ENCODE data around the gene IRF5.
"Not testable (repeated sequence)": the region's sequence is repeated elsewhere in the genome, so short reads cannot be mapped to it uniquely, and the experiment has no call there.

IRF5 gene

DNA sequence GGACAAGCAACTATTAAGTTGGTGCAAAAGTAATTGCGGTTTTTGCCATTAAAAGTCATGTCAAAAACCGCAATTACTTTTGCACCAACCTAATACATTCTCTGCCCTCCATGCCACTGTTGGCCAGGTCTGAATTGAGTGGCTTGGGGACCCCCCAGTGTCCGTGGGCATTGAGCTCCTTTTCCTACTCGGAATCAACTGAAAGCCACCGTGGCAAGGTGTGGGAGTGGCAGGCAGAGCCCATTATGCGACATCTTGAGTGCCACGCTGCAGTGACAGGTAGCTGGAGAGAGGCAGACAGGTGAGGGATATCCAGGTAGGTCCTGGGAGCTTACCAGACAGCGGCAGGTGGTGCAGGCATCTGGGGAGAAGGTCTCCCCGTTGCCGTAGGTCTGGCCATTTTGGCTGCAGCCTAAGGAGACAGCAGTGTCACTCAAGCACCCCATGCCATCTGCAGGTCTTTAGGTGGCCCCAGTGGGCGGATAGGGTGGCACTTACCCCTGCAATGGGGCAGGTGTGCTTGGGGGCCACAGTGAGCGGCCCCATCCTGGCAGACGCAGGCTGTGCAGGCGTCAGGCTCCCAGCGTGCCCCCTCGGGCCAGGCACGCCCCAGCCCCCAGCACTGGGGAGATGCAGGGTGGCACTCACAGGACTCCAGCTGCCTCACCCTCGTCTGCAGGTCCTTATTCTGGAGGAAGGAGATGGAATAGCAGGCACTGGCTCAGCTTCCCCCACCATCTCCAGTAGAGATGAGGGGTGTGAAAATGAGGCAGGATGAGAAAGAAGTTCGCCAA lies 30.8 kb upstream of the IRF5 start:
- DNase-seq (ENCODE audit: low spot score) = no peak

GRCh38 chr7:128908750-128909624 lies 28.7 kb upstream of the IRF5 start:
- no peak for DNase-seq (ENCODE audit: low spot score)

GRCh38 chr7:128909625-128910568 lies 27.8 kb upstream of the IRF5 start:
- no peak for DNase-seq (ENCODE audit: low spot score)

- DNase-seq (ENCODE audit: low spot score) = no peak
Measured at GRCh38 chr7:128910569-128910945, 27.2 kb upstream of the IRF5 start, which contains the start of gene KCP. KCP (minus strand) TSS chr7:128910709; CDS start chr7:128910676, 33 bp downstream.

GRCh38 chr7:128911423-128912031 lies 26.2 kb upstream of the IRF5 start:
- DNase-seq (ENCODE audit: low spot score) = no peak

DNA sequence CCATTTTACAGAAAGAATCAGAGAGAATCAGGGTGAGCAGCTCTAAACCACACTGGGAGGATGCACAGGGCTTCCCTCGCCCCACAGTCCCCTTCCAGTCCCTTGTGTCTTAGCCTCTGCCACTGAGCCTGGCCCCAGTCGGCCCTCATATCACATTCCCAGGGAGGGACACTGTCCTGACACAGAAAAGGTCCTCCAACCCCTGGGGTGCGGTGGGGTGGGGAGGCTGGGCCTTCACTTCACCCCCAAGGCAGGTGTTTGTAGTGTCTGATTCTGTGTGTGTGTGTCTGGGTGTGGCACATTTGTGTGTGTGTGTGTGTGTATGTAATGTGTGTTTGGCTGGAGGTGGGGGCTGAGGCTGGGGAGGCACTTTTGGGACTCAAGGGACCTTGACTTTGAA lies 25.4 kb upstream of the IRF5 start:
- no peak for DNase-seq (ENCODE audit: low spot score)

DNA sequence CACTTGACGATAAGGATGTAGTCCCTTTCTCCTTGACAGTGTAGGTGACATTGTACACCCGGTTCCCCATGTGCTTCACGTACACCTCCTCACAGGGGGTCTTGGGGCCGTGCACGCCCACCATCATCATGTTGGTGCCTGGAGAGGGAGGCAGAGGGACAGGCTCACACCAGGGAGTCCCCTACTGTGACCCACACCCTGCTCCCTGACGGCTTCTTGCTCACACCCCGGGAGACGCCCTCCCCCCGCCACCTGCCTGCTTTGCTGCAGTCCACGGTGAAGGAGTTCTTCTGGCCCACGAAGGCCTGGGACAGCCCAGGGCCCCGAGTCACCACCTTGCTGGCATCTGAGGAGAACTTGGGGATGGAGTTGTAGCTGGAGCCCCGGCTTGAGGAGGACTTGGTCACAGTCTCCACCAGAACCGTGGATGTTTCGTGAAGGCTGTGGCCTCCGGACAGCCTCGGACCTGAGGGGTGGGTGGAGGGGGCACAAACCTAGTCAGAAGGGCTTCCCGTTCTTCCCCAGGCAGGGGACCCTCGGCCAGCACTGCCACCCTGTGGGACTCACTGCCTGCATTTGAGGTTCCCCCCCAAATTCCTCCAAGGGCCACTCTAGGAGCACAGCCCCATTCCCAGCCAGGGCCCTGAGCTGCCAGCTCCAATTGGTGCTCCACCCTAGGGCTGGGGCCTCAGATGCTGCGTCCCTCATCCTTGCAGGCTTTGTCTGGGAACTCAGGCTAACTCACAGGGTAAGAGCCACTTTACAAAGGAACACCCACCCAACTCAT lies 24.8 kb upstream of the IRF5 start:
- DNase-seq (ENCODE audit: low spot score) = not testable (repeated sequence)

- DNase-seq (ENCODE audit: low spot score) = no peak
Measured at GRCh38 chr7:128913870-128914565, 23.7 kb upstream of the IRF5 start.

DNA sequence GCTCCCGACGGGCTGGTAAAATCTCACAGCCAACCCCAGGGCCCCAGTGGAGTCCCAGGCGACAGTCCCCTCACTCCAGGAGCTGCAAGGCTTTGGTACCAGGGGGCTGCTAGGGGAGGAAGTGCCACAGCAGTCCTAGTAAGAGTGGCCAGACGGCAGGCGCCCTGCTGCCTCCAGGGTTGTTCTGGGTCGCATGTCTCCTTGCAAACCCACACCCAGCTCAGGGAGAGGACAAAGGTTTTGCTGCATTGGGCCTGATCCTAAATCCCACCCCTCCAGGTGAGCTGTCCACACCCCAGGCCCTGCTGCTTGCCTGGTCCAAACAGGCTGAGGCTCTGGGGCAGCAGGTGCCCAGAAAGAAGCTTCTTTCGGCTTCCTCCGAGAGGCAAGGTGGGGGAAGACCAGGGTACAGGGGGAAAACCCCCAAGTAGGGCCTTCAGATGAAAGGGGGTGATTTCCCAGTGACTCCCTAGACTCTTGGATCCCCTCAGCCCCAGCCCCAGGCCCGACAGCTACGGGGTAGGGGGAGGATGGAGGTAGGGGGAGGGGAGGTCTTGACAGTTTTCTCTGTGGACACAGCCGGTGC lies 23.1 kb upstream of the IRF5 start:
- DNase-seq (ENCODE audit: low spot score) = no peak

DNA sequence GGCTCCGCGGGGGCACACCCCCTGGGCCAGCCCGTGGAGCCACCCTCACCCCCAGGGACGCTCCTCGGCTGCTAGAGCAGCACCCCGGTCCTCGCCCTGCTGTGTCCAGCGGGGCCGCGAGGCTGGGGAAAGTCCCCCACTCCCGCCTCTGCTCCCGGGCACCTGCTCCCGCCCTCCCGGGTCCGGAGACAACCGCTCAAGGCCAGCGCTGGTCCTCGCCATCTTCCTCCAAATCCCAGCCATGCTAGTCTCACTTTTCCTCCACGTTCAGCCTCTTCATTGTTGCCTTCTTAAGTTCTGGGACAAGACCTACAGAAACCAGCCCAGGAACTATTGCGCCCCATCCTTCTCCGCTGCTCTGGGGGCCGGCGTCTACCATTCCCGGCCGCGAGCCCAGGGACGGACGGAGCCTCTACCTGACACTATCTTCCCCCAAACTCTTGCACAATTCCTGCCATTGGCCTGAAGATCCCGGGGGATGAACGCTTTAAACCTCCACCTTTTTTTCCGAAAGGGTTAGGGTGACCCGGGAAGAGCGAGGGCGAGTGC lies 22.4 kb upstream of the IRF5 start:
- no peak for DNase-seq (ENCODE audit: low spot score)

DNA sequence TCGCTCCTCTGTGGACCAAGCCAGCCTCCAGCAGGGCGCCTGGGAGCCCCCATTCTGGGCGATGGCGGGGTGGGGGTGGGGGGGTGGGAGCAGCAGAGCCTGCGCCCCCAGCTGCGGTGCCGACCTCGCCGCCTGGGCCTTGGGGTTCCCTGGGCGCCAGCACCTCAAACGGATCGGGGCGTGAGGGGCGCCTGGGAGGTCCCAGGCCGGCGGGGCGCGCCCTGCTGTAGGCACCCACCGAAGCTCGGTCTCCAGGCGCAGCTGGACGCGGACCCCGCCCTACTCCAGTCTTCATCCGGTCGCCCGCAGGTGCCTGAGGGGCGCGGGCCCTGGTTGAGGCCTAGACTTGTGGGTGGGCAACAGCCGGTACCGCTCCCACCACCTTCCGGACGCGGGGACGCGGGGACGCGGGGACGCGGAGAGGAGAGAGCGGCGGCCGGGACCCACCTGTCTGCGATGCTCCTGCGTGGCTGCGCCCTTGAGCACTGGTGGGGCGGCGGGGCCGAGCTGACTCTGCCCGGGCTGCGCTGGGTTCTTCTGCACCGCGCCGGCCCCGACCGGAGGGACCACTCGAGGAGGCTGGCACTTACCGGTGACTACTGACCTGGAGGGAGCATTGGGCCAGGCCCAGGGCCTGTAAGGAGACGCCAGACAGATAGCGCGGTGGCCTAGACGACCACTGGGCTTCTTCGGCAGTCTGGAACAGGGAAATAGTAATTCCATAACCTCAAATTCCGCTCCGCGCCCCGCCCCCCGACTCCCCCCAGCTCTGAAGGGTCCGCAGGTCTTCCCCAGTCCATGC lies 21.7 kb upstream of the IRF5 start:
- no peak for DNase-seq (ENCODE audit: low spot score)

DNA sequence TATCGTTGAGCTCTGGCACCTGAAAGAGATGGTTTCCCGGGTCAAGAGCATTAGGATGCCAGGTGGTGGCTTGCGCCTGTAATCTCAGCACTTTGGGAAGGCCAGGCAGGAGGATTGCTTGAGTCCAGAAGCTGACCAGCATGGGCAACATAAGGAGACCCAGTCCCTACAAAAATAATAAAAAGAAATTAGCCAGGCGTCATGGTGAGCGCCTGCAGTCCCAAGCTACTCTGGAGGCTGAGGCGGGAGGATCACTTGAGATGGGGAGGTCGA lies 21.1 kb upstream of the IRF5 start:
- no peak for DNase-seq (ENCODE audit: low spot score)

GRCh38 chr7:128917122-128917521 lies 20.6 kb upstream of the IRF5 start:
- no peak for DNase-seq (ENCODE audit: low spot score)

GRCh38 chr7:128918016-128918665 lies 19.6 kb upstream of the IRF5 start:
- no peak for DNase-seq (ENCODE audit: low spot score)

- DNase-seq (ENCODE audit: low spot score) = no peak
Measured at GRCh38 chr7:128919241-128919640, 18.5 kb upstream of the IRF5 start.

GRCh38 chr7:128919881-128920799 lies 17.6 kb upstream of the IRF5 start:
- DNase-seq (ENCODE audit: low spot score) = no peak

DNA sequence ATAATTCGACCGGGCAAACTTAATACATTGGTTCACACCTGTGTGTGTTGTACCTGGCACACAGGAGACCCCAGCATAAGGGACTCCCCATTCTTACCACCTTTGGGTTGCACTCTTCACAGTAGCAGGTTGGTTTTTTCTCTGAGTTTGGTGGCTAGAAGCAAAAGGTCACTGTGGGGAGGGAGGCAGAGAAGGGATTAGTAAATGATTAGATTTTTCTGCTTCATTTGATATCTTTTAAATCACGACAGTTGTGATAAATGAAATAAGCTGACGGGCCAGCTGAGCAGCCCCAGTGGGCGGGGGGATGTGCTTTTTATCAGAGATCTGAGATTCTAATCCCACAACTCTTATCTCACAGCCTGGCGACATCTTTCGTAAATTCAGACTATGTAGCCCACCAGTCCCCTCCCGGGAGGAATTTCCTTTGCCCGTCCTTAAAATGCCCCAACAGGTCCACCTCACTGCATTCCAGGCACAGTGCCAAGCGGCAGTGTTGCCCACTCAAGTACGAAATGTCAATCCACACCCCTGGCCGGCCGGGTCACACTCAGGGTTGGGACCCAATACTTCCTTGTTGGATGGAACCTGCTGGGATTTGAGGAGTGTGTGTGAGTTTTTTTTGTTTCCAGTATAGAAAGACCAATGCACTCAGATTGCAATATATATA lies 16.7 kb upstream of the IRF5 start:
- no peak for DNase-seq (ENCODE audit: low spot score)
